ENCODE measurements around the gene OCIAD1.

OCIAD1 gene

DNA sequence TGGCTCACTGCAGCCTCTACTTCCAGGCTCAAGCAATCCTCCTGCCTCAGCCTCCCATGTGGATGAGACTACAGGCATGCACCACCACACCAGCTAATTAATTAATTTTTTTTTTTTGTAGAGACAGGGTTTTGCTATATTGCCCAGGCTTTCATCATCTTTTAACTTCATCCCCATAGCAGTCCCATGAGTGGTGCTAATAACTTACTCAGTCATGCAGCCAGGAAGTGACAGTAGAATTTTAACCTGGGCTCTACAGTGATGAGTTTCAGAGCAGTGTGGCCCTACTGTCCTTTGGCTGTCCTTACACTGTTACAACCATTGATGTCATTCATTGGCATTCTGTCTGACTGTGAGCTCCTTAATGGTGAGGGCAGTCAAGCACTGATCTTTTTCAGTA is 79.6 kb downstream of the OCIAD1 start:
- no peak overlapping the region for H3K4me3 ChIP-seq (ENCODE audit: low read length)
- TF ChIP-seq, protein P1, sequence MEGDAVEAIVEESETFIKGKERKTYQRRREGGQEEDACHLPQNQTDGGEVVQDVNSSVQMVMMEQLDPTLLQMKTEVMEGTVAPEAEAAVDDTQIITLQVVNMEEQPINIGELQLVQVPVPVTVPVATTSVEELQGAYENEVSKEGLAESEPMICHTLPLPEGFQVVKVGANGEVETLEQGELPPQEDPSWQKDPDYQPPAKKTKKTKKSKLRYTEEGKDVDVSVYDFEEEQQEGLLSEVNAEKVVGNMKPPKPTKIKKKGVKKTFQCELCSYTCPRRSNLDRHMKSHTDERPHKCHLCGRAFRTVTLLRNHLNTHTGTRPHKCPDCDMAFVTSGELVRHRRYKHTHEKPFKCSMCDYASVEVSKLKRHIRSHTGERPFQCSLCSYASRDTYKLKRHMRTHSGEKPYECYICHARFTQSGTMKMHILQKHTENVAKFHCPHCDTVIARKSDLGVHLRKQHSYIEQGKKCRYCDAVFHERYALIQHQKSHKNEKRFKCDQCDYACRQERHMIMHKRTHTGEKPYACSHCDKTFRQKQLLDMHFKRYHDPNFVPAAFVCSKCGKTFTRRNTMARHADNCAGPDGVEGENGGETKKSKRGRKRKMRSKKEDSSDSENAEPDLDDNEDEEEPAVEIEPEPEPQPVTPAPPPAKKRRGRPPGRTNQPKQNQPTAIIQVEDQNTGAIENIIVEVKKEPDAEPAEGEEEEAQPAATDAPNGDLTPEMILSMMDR (IDR thresholded peaks at IDR 0.05; ENCODE audit: insufficient read depth, low read depth, low read length, missing control alignments), result no peak
- no peak for DNase-seq (ENCODE audit: low read depth)
